ENCODE data around the gene TRIM31. TPM values are rescaled to one million over a fixed set of nuclear protein-coding genes. Genes with fewer than 3 reads are reported as not detected.

The TRIM31 gene
- total RNA-seq, 1 experiment from 2014 or later, result not detected

- no peak overlapping the region for H3K56ac ChIP-seq (ENCODE audit: insufficient read length, low read depth, low read length)
- H3K79me1 ChIP-seq (ENCODE audit: insufficient read depth, low read depth, low read length, poor library complexity, severe bottlenecking), result no peaks in the 10 kb centered on the region
- H4K8ac ChIP-seq (replicated peaks; ENCODE audit: insufficient read length, low read depth, low read length), result no peak overlapping the region
- H3K4ac ChIP-seq (ENCODE audit: low read depth, low read length), result no peak overlapping the region
- no CpG with 5 or more reads among the region's 2 CpGs for WGBS (ENCODE audit: extremely low coverage, insufficient read length, low lambda C conversion rate)
- no peak overlapping the region for H4K91ac ChIP-seq (ENCODE audit: insufficient read length, low read depth, low read length)
- H3K4me3 Mint-ChIP-seq, result no peak overlapping the region
- H3K27ac Mint-ChIP-seq, result no peak overlapping the region
- no peaks in the 10 kb centered on the region for H3K23me2 ChIP-seq (ENCODE audit: insufficient read length, low read depth, low read length, poor library complexity, severe bottlenecking)
- no peak overlapping the region for H3K14ac ChIP-seq (ENCODE audit: insufficient read depth, low read length)
- no peak for TF ChIP-seq CTCF (conservative IDR thresholded peaks at IDR 0.05)
- H3K27me3 Mint-ChIP-seq (ENCODE audit: low read depth), result peaks cover 62% of the 10 kb centered on the region
- no peak overlapping the region for H3T11ph ChIP-seq (ENCODE audit: low read length)
- no peak overlapping the region for H3K4me2 ChIP-seq (ENCODE audit: insufficient read depth, insufficient read length, low read length)
- no peaks in the 10 kb centered on the region for H3K9me3 Mint-ChIP-seq
- H2AFZ ChIP-seq (ENCODE audit: low read length), result no peak overlapping the region
- H3K27me3 ChIP-seq (ENCODE audit: insufficient read depth, low read length), result no peaks in the 10 kb centered on the region
- no peak overlapping the region for H2BK12ac ChIP-seq (ENCODE audit: insufficient read length, low read depth, low read length)
- no peak overlapping the region for H2BK20ac ChIP-seq (ENCODE audit: low read depth, low read length, poor library complexity, severe bottlenecking)
- H3K9ac ChIP-seq (ENCODE audit: extremely low read depth, insufficient read length, low read length), result no peak overlapping the region
- no peak overlapping the region for H2BK15ac ChIP-seq (ENCODE audit: low read depth, low read length)
- no peaks in the 10 kb centered on the region for H3K79me2 ChIP-seq (ENCODE audit: insufficient read depth, low read length)
- H4K20me1 ChIP-seq (ENCODE audit: control insufficient read depth, insufficient read depth, insufficient read length), result no peaks in the 10 kb centered on the region
- no peak overlapping the region for H3K18ac ChIP-seq (ENCODE audit: insufficient read length, low read depth, low read length)
- H2BK120ac ChIP-seq (ENCODE audit: low read depth, low read length, poor library complexity, severe bottlenecking), result no peak overlapping the region
- no peak overlapping the region for H2AK5ac ChIP-seq (ENCODE audit: insufficient read length, low read length)
- peaks cover under 1% of the 10 kb centered on the region; the same call in 1 of the 2 replicates for H3K4me1 ChIP-seq (ENCODE audit: insufficient read depth, low read length)
- no peak for DNase-seq
- H3K4me1 Mint-ChIP-seq, result no peaks in the 10 kb centered on the region
- no peak overlapping the region for H2BK5ac ChIP-seq (ENCODE audit: insufficient read length, low read length)
- H3K9me3 ChIP-seq (ENCODE audit: control insufficient read depth, low read depth, low read length), result no peaks in the 10 kb centered on the region
- no peak overlapping the region for H4K5ac ChIP-seq (ENCODE audit: insufficient read length, low read depth, low read length)
- H3K27ac ChIP-seq (ENCODE audit: insufficient read length, low read depth, low read length), result no peak overlapping the region
- H3K23ac ChIP-seq (ENCODE audit: insufficient read length, low read depth, low read length), result no peak overlapping the region
- H3K36me3 Mint-ChIP-seq (ENCODE audit: insufficient read depth in 1 of 3, low read depth in 3 of 3), result no peaks in the 10 kb centered on the region
These were observed 45.1 kb upstream of the TRIM31 start for GRCh38 chr6:30157999-30158398.
